SK-N-SH treated with all-trans-retinoic acid at 6 μM for 48 hours (cell line): ENCODE measurements around the gene PSME1.

ENCODE experiments used
- PATZ1 ChIP-seq: fragments of 250-450 bp; sonication (Bioruptor Pico); IDR thresholded peaks from 2 replicates; pipeline ENCODE4 v1.8.0; 2020; ENCODE audit warnings: mild to moderate bottlenecking, moderate library complexity, borderline replicate concordance
- PPARA ChIP-seq: fragments of 250-450 bp; sonication (Bioruptor Pico); IDR thresholded peaks from 2 replicates; pipeline ENCODE4 v1.5.0; 2020; ENCODE audit warnings: mild to moderate bottlenecking, borderline replicate concordance
- RARB ChIP-seq: fragments of 250-450 bp; sonication (Bioruptor Pico); IDR thresholded peaks from 2 replicates; pipeline ENCODE4 v1.8.0; 2021; ENCODE audit warnings: mild to moderate bottlenecking, moderate library complexity
- TSHZ2 ChIP-seq: fragments of 250-450 bp; sonication (Bioruptor Pico); IDR thresholded peaks from 2 replicates; pipeline ENCODE4 v1.5.0; 2020; ENCODE audit warnings: mild to moderate bottlenecking, moderate library complexity
- ZFP30 ChIP-seq: fragments of 450-650 bp; formaldehyde crosslinking; IDR thresholded peaks from 2 replicates; pipeline ENCODE4 v1.5.0; 2022; ENCODE audit warnings: mild to moderate bottlenecking, moderate library complexity

- no peak for TF ChIP-seq ZFP30 (CRISPR knock-in tag)
- no peak for TF ChIP-seq PATZ1 (CRISPR knock-in tag)
- TF ChIP-seq TSHZ2 (CRISPR knock-in tag): no peak
- TF ChIP-seq PPARA: no peak
- TF ChIP-seq RARB (CRISPR knock-in tag): no peak
These were observed 5.1 kb upstream of the PSME1 start for GRCh38 chr14:24130717-24131548.
